K562 (cell line): ENCODE data around the gene INHBE. TPM values are rescaled to one million over a fixed set of nuclear protein-coding genes. Genes with fewer than 3 reads are reported as not detected.

Experiments used
- ATAC-seq: fragments of 200-7000 bp; cut with Tn5 transposase; 3 replicates; pipeline ENCODE4 v1.9.1; 2020; ENCODE audit warnings: moderate library complexity
- BruUV-seq: library from RNA; stranded (reverse); fragments of 400-500 nt; replicated peaks from 2 replicates; lab custom pipeline; 2021; lab: Mats Ljungman, UMichigan
- CTCF ChIA-PET: fragments of 300-600 bp; formaldehyde crosslinking; extraction: SDS; loops from one replicate; lab custom pipeline; 2021; ENCODE audit warnings: low intra/inter-chr PET ratio; lab: Yijun Ruan, JAX
- POLR2A ChIA-PET: fragments of 300-600, 350-650 bp; sonication (Branson Sonifier 250); formaldehyde crosslinking; extraction: SDS; loops from one replicate; lab custom pipeline; 2021; ENCODE audit warnings: antibody characterized with exemption, inconsistent platforms; lab: Yijun Ruan, JAX
- DNase-seq, 4 experiments: peaks; one replicate each; pipeline versions ENCODE4 v3.0.0 to v3.0.0-alpha.2; 2011 to 2018; ENCODE audit warnings: low spot score in 3 of 4, mixed read lengths in 3 of 4; ENCODE audit errors: extremely low read depth in 1 of 4
- FAIRE-seq: peaks from 2 replicates; lab custom pipeline; 2011; peaks lifted over from hg19 to GRCh38; lab: Jason Lieb, UNC
- H2AFZ ChIP-seq: 2 replicates; pipeline ENCODE4 v1.6.0; 2011; ENCODE audit warnings: low read depth, low read length, control low read depth, inconsistent platforms
- H3K27ac ChIP-seq: fragments of 200-600 bp; 3 replicates; pipeline ENCODE4 v1.8.0; 2011; ENCODE audit warnings: low read depth, mild to moderate bottlenecking, control low read depth, inconsistent platforms, low read length, moderate library complexity, mixed read lengths; ENCODE audit errors: extremely low read depth
- H3K27me3 ChIP-seq, 2 experiments: fragments of 300-600 bp in 1 of 2; 2 replicates in 1 of 2; 3 replicates in 1 of 2; pipeline versions ENCODE4 v1.6.0 to v1.8.0; 2011; ENCODE audit warnings: inconsistent platforms in 2 of 2, low read length in 2 of 2, mild to moderate bottlenecking in 1 of 2, mixed read lengths in 1 of 2, moderate library complexity in 1 of 2; ENCODE audit not compliant: control insufficient read depth in 2 of 2, insufficient read depth in 2 of 2
- H3K36me3 ChIP-seq: fragments of 300-600 bp; 3 replicates; pipeline ENCODE4 v1.8.0; 2011; ENCODE audit warnings: mild to moderate bottlenecking, low read length, inconsistent platforms; ENCODE audit not compliant: control insufficient read depth, insufficient read depth
- H3K4me1 ChIP-seq, 2 experiments: fragments of 200-600 bp in 1 of 2; replicated peaks in 1 of 2; 2 replicates in 1 of 2; 3 replicates in 1 of 2; pipeline versions ENCODE4 v1.5.1 to v1.8.0; 2011; ENCODE audit warnings: inconsistent platforms in 2 of 2, low read length in 2 of 2, mild to moderate bottlenecking in 1 of 2, mixed read lengths in 1 of 2, moderate library complexity in 1 of 2; ENCODE audit not compliant: control insufficient read depth in 2 of 2, insufficient read depth in 2 of 2
- H3K4me2 ChIP-seq: 2 replicates; pipeline ENCODE4 v1.6.1; 2011; ENCODE audit warnings: low read length, control low read depth, inconsistent platforms, mixed read lengths; ENCODE audit not compliant: insufficient read depth
- H3K4me3 ChIP-seq: fragments of 200-600 bp; sonication (generic), shearing (Covaris generic); 2 replicates; pipeline ENCODE4 v1.5.1; 2016; ENCODE audit warnings: control low read depth, inconsistent platforms
- H3K79me2 ChIP-seq: fragments of 200-600 bp; 3 replicates; pipeline ENCODE4 v1.8.0; 2011; ENCODE audit warnings: low read length, inconsistent platforms; ENCODE audit not compliant: control insufficient read depth, insufficient read depth
- H3K9ac ChIP-seq, 2 experiments: 2 replicates each; pipeline versions ENCODE4 v1.6.0 to v1.6.1; 2011; ENCODE audit warnings: low read depth in 2 of 2, low read length in 2 of 2, control low read depth in 1 of 2, inconsistent platforms in 1 of 2, mild to moderate bottlenecking in 1 of 2, mixed read lengths in 1 of 2; ENCODE audit not compliant: insufficient read depth in 1 of 2
- H3K9me1 ChIP-seq: one replicate; pipeline ENCODE4 v1.6.0; 2011; ENCODE audit warnings: inconsistent platforms, mild to moderate bottlenecking, low read length, moderate library complexity; ENCODE audit not compliant: control insufficient read depth, insufficient read depth
- H3K9me3 ChIP-seq: replicated peaks from 2 replicates; pipeline ENCODE4 v1.5.1; 2011; ENCODE audit warnings: low read depth, low read length, inconsistent platforms; ENCODE audit not compliant: control insufficient read depth, insufficient read depth
- H4K20me1 ChIP-seq: replicated peaks from 2 replicates; pipeline ENCODE4 v1.6.1; 2011; ENCODE audit warnings: low read length, inconsistent platforms, mixed read lengths; ENCODE audit not compliant: control insufficient read depth, insufficient read depth
- TEAD1 ChIP-seq, 2 experiments: fragments of 450-650 bp in 1 of 2; sonication (generic) in 1 of 2; formaldehyde crosslinking; IDR thresholded peaks; 2 replicates each; pipeline versions ENCODE4 v1.4.0 to v1.8.0; 2020 to 2022; ENCODE audit warnings: mild to moderate bottlenecking in 2 of 2, missing genetic modification reagents in 1 of 2
- in situ Hi-C: fragments of 300-500 bp; cut with MboI; formaldehyde crosslinking; loops from 4 replicates; pipeline ENCODE4 v1.15.0; 2018; ENCODE audit warnings: inconsistent platforms, mixed read lengths
- intact Hi-C: fragments of 100-400 bp; cut with micrococcal nuclease; formaldehyde crosslinking; loops from 2 replicates; pipeline ENCODE4 v1.14.2; 2022
- polyA plus RNA-seq, 8 experiments: library from polyadenylated mRNA; depleted of rRNA in 4 of 8; stranded (reverse) in 5 of 8; unstranded in 3 of 8; fragments of >200 nt; fragmentation: Nextera tagmentation in 2 of 8; fragmentation: Illumina TruSeq in 1 of 8; extraction: Ambion mirVana in 2 of 8; extraction: Trizol in 1 of 8; gene quantifications; 2 replicates each; pipeline versions ENCODE4 v1.2.1 to v1.2.3, GENCODE V29; 2011 to 2014; ENCODE audit warnings: inconsistent platforms in 1 of 8, missing spikeins in 1 of 8
- total RNA-seq, 7 experiments: library from RNA; depleted of rRNA in 6 of 7; stranded (reverse); fragments of >200 nt in 6 of 7; fragmentation: Illumina TruSeq in 2 of 7; extraction: Trizol in 2 of 7; gene quantifications; 2 replicates each; pipeline versions ENCODE4 v1.2.1 to v1.2.3, GENCODE V29; 2011 to 2021; ENCODE audit warnings: low replicate concordance in 1 of 7
- TF ChIP-seq, protein P1 (sequence below): sonication (generic); formaldehyde crosslinking; IDR thresholded peaks from 2 replicates; pipeline ENCODE4 v1.8.0; 2022; ENCODE audit warnings: mild to moderate bottlenecking, missing genetic modification reagents
- TF ChIP-seq, protein P2 (sequence below): IDR thresholded peaks from 3 replicates; pipeline ENCODE4 v1.6.1; 2011; ENCODE audit warnings: borderline replicate concordance, mild to moderate bottlenecking; ENCODE audit not compliant: insufficient read length, insufficient read depth

The INHBE gene
- total and polyA plus RNA-seq, 9 of the 15 experiments (the other 6 are each of a cell fraction or from before 2014, with no cell fraction given) = 0.94 to 9.9 (median 7.3) TPM

DNA sequence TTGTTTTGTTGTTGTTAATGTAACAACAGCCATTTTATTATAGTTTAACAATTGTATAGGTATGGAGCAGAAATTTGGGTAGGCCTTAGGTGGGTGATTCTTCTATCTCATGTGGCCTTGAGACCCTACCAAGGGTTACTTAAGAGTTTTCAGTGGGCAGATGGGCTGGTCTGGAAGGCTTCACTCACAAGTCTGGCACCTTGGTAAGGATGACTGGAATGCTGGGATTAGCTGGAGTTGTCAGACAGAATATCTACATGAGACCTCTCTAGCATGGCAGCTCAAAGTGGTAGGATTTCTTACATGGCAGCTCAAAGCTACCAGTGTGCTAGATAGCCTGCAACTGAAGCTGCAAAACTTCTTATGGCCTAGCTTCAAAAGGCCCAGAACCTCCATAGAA, 30.6 kb downstream of the INHBE start:
- H3K9ac ChIP-seq = no peak overlapping the region
- H3K27ac ChIP-seq = no peak overlapping the region
- FAIRE-seq (no peak), ATAC-seq (no peak), DNase-seq (no peak)
- no peaks in the 10 kb centered on the region for H3K9me3 ChIP-seq
- ChIA-PET CTCF (no interaction called here), POLR2A (interaction anchor here (1.0 to 1.3 kb wide), 3 partner anchors 16 to 147 kb away, joined by 3 to 4 read pairs (median 3); partner anchors contain the start of genes B4GALNT1 and DDIT3)
- no peaks in the 10 kb centered on the region for H3K27me3 ChIP-seq
- H2AFZ ChIP-seq = no peak overlapping the region
- H3K79me2 ChIP-seq = peaks cover 29% of the 10 kb centered on the region
- TF ChIP-seq, protein P1, sequence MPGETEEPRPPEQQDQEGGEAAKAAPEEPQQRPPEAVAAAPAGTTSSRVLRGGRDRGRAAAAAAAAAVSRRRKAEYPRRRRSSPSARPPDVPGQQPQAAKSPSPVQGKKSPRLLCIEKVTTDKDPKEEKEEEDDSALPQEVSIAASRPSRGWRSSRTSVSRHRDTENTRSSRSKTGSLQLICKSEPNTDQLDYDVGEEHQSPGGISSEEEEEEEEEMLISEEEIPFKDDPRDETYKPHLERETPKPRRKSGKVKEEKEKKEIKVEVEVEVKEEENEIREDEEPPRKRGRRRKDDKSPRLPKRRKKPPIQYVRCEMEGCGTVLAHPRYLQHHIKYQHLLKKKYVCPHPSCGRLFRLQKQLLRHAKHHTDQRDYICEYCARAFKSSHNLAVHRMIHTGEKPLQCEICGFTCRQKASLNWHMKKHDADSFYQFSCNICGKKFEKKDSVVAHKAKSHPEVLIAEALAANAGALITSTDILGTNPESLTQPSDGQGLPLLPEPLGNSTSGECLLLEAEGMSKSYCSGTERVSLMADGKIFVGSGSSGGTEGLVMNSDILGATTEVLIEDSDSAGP (CRISPR knock-in tag) = no peak
- TF ChIP-seq, protein P2, sequence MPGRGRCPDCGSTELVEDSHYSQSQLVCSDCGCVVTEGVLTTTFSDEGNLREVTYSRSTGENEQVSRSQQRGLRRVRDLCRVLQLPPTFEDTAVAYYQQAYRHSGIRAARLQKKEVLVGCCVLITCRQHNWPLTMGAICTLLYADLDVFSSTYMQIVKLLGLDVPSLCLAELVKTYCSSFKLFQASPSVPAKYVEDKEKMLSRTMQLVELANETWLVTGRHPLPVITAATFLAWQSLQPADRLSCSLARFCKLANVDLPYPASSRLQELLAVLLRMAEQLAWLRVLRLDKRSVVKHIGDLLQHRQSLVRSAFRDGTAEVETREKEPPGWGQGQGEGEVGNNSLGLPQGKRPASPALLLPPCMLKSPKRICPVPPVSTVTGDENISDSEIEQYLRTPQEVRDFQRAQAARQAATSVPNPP = no peak
- TF ChIP-seq TEAD1 (CRISPR knock-in tag; IDR thresholded peaks at IDR 0.05) = no peak
- peaks cover 7 to 15% of the 10 kb centered on the region in 2 experiments for H3K4me1 ChIP-seq
- H4K20me1 ChIP-seq = no peaks in the 10 kb centered on the region
- BruUV-seq = no TSS peak
- no peak overlapping the region for H3K4me2 ChIP-seq
- no peak overlapping the region for H3K4me3 ChIP-seq
- in situ Hi-C loops (no loop called here), intact Hi-C loops (loop anchor here (2.0 to 5.0 kb wide), 2 partner anchors 27 to 37 kb away; partner anchors contain the start of genes DDIT3, GLI1 and MBD6)
- H3K36me3 ChIP-seq = peaks cover 23% of the 10 kb centered on the region
- peaks cover 3% of the 10 kb centered on the region for H3K9me1 ChIP-seq
